ENCODE data around the gene SGF29. TPM values are rescaled to one million over a fixed set of nuclear protein-coding genes. Genes with fewer than 3 reads are reported as not detected.

SGF29 gene
- total RNA-seq, 1 experiment from 2014 or later, result 23.5 TPM

DNA sequence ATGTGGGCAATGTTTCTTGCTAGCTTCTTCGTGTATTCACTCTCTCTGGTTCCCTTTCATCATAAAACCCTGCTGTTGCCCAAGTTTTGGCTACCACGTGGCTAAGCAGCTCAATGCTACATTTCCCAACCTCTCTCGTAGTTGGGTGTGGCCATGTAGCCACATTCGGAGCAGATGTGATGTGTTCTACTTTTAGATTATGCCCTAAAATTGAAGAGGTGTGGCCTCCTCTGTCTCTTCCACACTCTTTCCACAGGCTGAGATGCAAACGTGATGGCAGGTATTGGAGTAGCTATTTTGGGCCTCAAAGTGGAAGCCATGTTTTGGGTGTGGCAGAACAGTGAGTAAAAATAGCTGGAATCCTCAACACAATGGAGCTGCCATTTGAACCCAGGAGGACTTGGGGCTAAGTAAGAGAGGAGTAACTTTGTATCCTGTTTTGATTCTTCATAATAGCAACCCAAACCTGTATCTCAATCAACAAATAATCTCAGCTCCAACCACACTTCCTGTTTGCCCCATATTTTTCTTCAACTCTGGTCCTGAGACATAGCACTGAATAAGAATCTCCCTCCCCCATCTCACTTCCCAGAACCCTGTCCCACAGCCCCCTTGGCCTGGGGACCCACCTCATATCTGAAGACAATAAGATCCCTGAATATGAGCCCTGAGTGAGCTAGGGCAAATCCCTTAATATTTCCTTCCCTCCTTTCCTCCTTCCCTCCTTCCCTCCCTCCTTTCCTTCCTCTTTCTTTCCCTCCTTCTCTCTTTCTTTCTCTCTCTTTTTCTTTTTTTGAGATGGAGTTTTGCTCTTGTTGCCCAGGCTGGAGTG lies 19.0 kb upstream of the SGF29 start:
- Mint-ChIP-seq H3K36me3 (ENCODE audit: insufficient read depth, unreplicated experiment) (peaks cover 44% of the 10 kb centered on the region), H3K27ac (ENCODE audit: low read depth, unreplicated experiment) (peak overlapping the region; percentile 96), H3K4me3 (ENCODE audit: unreplicated experiment) (peak overlapping the region; percentile 56), H3K27me3 (ENCODE audit: insufficient read depth, unreplicated experiment) (no peaks in the 10 kb centered on the region), H3K9me3 (ENCODE audit: unreplicated experiment) (peaks cover 8% of the 10 kb centered on the region), H3K4me1 (ENCODE audit: insufficient read depth, unreplicated experiment) (peaks cover 53% of the 10 kb centered on the region)
- TF ChIP-seq, protein P1, sequence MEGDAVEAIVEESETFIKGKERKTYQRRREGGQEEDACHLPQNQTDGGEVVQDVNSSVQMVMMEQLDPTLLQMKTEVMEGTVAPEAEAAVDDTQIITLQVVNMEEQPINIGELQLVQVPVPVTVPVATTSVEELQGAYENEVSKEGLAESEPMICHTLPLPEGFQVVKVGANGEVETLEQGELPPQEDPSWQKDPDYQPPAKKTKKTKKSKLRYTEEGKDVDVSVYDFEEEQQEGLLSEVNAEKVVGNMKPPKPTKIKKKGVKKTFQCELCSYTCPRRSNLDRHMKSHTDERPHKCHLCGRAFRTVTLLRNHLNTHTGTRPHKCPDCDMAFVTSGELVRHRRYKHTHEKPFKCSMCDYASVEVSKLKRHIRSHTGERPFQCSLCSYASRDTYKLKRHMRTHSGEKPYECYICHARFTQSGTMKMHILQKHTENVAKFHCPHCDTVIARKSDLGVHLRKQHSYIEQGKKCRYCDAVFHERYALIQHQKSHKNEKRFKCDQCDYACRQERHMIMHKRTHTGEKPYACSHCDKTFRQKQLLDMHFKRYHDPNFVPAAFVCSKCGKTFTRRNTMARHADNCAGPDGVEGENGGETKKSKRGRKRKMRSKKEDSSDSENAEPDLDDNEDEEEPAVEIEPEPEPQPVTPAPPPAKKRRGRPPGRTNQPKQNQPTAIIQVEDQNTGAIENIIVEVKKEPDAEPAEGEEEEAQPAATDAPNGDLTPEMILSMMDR (IDR thresholded peaks at IDR 0.05; ENCODE audit: unreplicated experiment), result no peak
- CTCF ChIA-PET, result interaction anchor here (0.7 to 1.5 kb wide), 3 partner anchors 43 to 410 kb away, joined by 3 to 6 read pairs (median 5); partner anchors contain the start of gene CLN3
- peak; percentile 96 for DNase-seq (ENCODE audit: unreplicated experiment)
- POLR2A ChIA-PET, result interaction anchor here (0.6 to 5.1 kb wide), 4 partner anchors 9 to 43 kb away, joined by 3 to 53 read pairs (median 3); partner anchors contain the start of genes CLN3 and SGF29
- BruUV-seq (replicated peaks), result no TSS peak
- intact Hi-C loops (cut with micrococcal nuclease), result no loop called here

GRCh38 chr16:28537076-28537475 lies 16.6 kb upstream of the SGF29 start:
- TF ChIP-seq, protein P1 (IDR thresholded peaks at IDR 0.05; ENCODE audit: unreplicated experiment), result no peak
- no TSS peak for BruUV-seq (replicated peaks)
- Mint-ChIP-seq H3K4me3 (ENCODE audit: unreplicated experiment) (peak overlapping the region; percentile 79), H3K36me3 (ENCODE audit: insufficient read depth, unreplicated experiment) (peaks cover 44% of the 10 kb centered on the region), H3K9me3 (ENCODE audit: unreplicated experiment) (peaks cover 8% of the 10 kb centered on the region), H3K27me3 (ENCODE audit: insufficient read depth, unreplicated experiment) (no peaks in the 10 kb centered on the region), H3K27ac (ENCODE audit: low read depth, unreplicated experiment) (peak overlapping the region; percentile 96), H3K4me1 (ENCODE audit: insufficient read depth, unreplicated experiment) (peaks cover 50% of the 10 kb centered on the region)
- ChIA-PET CTCF (no interaction called here), POLR2A (interaction anchor here (0.7 to 2.1 kb wide), 5 partner anchors 17 to 285 kb away, joined by 3 to 17 read pairs (median 9); partner anchors contain the start of genes CLN3 and SGF29)
- peak; percentile 82 for DNase-seq (ENCODE audit: unreplicated experiment)
- intact Hi-C loops (cut with micrococcal nuclease), result no loop called here

DNA sequence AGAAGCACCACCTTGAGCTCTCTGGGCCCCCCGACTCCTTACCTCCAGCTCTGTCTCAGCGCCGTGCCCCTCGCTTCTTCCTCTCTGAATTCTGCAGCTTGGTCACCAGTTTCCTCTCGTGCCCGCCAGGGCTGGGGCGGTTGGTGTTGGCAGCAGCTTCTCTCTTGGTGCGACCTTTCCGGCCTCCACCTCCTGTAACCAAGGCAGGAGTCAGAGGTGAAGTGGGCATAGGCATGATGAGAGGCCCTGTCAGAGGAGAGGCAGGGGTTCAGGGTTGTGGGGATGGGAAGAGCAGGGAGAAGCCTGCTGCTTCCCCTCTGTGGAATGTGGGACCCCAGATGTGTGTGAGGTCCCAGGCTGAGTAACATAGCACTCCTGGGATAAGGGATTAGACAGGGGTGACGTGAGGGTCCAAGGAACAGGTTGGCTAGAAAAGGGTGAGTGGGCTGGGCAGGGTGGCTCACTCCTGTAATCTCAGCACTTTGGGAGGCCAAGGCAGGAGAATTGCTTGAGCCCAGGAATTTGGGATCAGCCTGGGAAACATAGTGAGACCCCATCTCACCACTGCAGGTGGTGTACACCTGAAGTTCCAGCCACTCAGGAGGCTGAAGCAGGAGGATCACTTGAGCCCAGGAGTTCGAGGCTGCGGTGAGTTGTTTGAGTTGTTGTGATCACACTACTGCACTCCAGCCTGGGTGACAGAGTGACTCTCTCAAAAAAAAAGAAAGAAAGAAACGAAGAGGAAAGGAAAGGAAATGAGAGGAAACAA lies 15.6 kb upstream of the SGF29 start:
- ChIA-PET POLR2A (interaction anchor here (0.6 to 3.4 kb wide), 13 partner anchors 14 to 431 kb away, joined by 3 to 36 read pairs (median 4); partner anchors contain the start of genes CLN3, SGF29 and TUFM), CTCF (interaction anchor here (1.1 kb wide), 1 partner anchor 11 kb away, joined by 6 read pairs; no protein-coding TSS in a partner anchor)
- H3K4me3 Mint-ChIP-seq (ENCODE audit: unreplicated experiment), result peak overlapping the region; percentile 79
- TF ChIP-seq, protein P1 (IDR thresholded peaks at IDR 0.05; ENCODE audit: unreplicated experiment), result no peak
- peak overlapping the region; percentile 96 for H3K27ac Mint-ChIP-seq (ENCODE audit: low read depth, unreplicated experiment)
- no peak for DNase-seq (ENCODE audit: unreplicated experiment)
- peaks cover 40% of the 10 kb centered on the region for H3K36me3 Mint-ChIP-seq (ENCODE audit: insufficient read depth, unreplicated experiment)
- no peaks in the 10 kb centered on the region for H3K27me3 Mint-ChIP-seq (ENCODE audit: insufficient read depth, unreplicated experiment)
- intact Hi-C loops (cut with micrococcal nuclease), result no loop called here
- no TSS peak for BruUV-seq (replicated peaks)
- H3K4me1 Mint-ChIP-seq (ENCODE audit: insufficient read depth, unreplicated experiment), result peaks cover 42% of the 10 kb centered on the region
- peaks cover 8% of the 10 kb centered on the region for H3K9me3 Mint-ChIP-seq (ENCODE audit: unreplicated experiment)

All from MCF 10A (cell line).